Mesodermal cell (in vitro differentiated cells): ENCODE results near the gene GRID2IP.
"Not testable (repeated sequence)": the region's sequence is repeated elsewhere in the genome, so short reads cannot be mapped to it uniquely, and the experiment has no call there.

ENCODE experiments used
- H3K27ac ChIP-seq: 2 replicates; pipeline ENCODE4 v1.7.0; 2013; ENCODE audit warnings: mild to moderate bottlenecking, low read depth, low read length, moderate library complexity; ENCODE audit not compliant: severe bottlenecking
- H3K36me3 ChIP-seq: 2 replicates; pipeline ENCODE4 v1.7.1; 2013; ENCODE audit warnings: mild to moderate bottlenecking, low read length, moderate library complexity; ENCODE audit not compliant: control insufficient read depth, insufficient read depth
- H3K4me1 ChIP-seq: one replicate; pipeline ENCODE4 v1.7.1; 2013; ENCODE audit warnings: mild to moderate bottlenecking, low read length; ENCODE audit not compliant: insufficient read depth, control insufficient read depth, poor library complexity, severe bottlenecking
- H3K4me3 ChIP-seq: 2 replicates; pipeline ENCODE4 v1.7.0; 2013; ENCODE audit warnings: low read length, control low read depth, mild to moderate bottlenecking; ENCODE audit not compliant: insufficient read depth, poor library complexity, severe bottlenecking; ENCODE audit errors: extremely low read depth
- H3K9me3 ChIP-seq: 2 replicates; pipeline ENCODE4 v1.7.1; 2013; ENCODE audit warnings: mild to moderate bottlenecking, low read length, moderate library complexity; ENCODE audit not compliant: control insufficient read depth
- WGBS, 2 experiments: methylation state at CpG; one replicate each; pipeline ENCODE4 v1.1.5; 2013; ENCODE audit warnings: missing lambda C conversion rate in 2 of 2; ENCODE audit not compliant: insufficient coverage in 2 of 2; 5-methylcytosine and 5-hydroxymethylcytosine counted together

The GRID2IP gene

DNA sequence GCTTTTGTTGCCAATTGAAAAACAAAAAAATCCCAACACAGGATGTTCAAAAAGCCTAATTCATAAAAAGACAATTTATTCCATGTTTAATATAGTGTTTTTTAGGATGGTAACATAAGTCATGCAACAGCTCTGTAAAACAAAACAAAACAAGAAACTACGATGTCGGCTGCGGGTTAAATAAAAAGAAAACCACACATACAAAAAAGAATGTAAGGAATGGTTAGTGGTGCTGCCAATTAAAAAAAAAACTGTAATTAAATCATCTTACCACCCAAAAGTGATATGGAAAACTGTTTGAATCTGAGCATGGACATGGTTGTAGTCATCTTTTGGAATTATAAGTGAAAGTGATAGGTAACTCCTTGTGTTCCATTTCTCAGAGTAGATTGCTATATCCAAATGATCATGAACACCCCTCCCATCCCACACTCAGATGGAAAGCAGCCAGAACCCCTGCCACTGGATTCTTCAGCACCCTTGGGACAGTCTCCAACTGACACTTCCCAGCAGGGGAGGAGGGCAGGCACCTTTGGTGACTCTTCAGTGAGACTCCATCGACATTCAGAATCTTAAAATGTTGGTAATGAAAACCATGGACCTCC, 89.2 kb downstream of the GRID2IP start:
- H3K36me3 ChIP-seq, result peaks cover 68% of the 10 kb centered on the region
- WGBS, 2 experiments, result no CpG with 5 or more reads among the region's 4 CpGs
- no peak overlapping the region for H3K4me3 ChIP-seq
- no peak overlapping the region for H3K27ac ChIP-seq
- H3K4me1 ChIP-seq, result no peaks in the 10 kb centered on the region
- H3K9me3 ChIP-seq, result peaks cover 16% of the 10 kb centered on the region

GRCh38 chr7:6460990-6461584, 90.2 kb downstream of the GRID2IP start:
- WGBS, 2 experiments, result 90 to 99% methylated on average over 10 to 11 of the region's 11 CpGs
- peaks cover 59% of the 10 kb centered on the region for H3K36me3 ChIP-seq
- peaks cover 7% of the 10 kb centered on the region for H3K9me3 ChIP-seq
- no peak overlapping the region for H3K4me3 ChIP-seq
- H3K4me1 ChIP-seq, result no peaks in the 10 kb centered on the region
- no peak overlapping the region for H3K27ac ChIP-seq

GRCh38 chr7:6460303-6460702, 91.0 kb downstream of the GRID2IP start:
- H3K27ac ChIP-seq, result no peak overlapping the region
- no peaks in the 10 kb centered on the region for H3K9me3 ChIP-seq
- WGBS, 2 experiments, result 96 to 100% methylated on average over 5 of the region's 6 CpGs
- H3K4me1 ChIP-seq, result no peaks in the 10 kb centered on the region
- H3K36me3 ChIP-seq, result peaks cover 51% of the 10 kb centered on the region
- no peak overlapping the region for H3K4me3 ChIP-seq

DNA sequence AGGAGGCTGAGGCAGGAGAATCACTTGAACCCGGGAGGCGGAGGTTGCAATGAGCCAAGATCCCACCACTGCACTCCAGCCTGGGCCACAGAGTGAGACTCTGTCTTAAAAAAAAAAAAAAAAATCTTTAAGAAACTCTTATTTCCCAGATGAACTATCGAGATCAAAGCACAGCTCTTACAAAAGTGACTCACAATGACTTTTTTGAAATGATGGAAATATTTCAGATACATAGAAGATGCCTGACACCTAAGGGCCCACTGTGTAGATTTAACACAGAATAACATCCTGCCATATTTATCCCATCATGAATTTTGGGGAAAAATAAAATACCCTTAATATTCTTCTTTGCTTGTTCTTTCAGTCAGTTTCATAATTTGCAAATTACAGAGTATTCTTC, 92.6 kb downstream of the GRID2IP start:
- H3K4me1 ChIP-seq, H3K9me3 ChIP-seq, H3K4me3 ChIP-seq, H3K27ac ChIP-seq: not testable (repeated sequence)
- 90 to 93% methylated on average over 2 of the region's 3 CpGs for WGBS, 2 experiments
- H3K36me3 ChIP-seq, result peaks cover 36% of the 10 kb centered on the region

DNA sequence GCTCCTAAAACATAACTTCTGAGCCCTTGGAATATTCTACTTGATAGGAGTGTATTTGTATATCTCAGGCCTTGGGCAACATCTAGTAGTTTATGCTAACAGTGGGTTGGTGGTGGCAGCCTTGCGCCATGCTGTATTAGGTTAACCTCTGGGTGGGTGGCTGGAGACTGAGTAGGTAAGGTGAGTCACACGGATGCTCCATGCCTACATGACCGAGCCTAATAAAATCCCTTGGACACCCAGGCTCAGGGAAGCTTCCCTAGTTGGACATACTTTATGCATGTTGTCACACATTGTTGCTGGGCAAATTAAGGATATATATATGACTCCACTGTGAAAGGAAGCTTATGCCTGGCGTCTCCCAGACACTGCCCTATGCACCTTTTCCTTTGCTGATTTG, 97.5 kb downstream of the GRID2IP start:
- Histone ChIP-seq H3K9me3 (no peaks in the 10 kb centered on the region), H3K4me1 (no peaks in the 10 kb centered on the region), H3K36me3 (no peaks in the 10 kb centered on the region), H3K27ac (no peak overlapping the region), H3K4me3 (no peak overlapping the region)
- WGBS, 2 experiments, result 88% methylated on average over 4 of the region's 4 CpGs; no CpG with 5 or more reads in 1 of the 2 experiments

- Histone ChIP-seq H3K27ac (no peak overlapping the region), H3K4me3 (no peak overlapping the region), H3K4me1 (no peaks in the 10 kb centered on the region), H3K36me3 (peaks cover under 1% of the 10 kb centered on the region), H3K9me3 (no peaks in the 10 kb centered on the region)
- WGBS, 2 experiments, result 93 to 97% methylated on average over 6 of the region's 6 CpGs
Measured at GRCh38 chr7:6451224-6451705, 100.0 kb downstream of the GRID2IP start.

- H3K4me3 ChIP-seq, H3K4me1 ChIP-seq, H3K36me3 ChIP-seq, H3K27ac ChIP-seq, H3K9me3 ChIP-seq: not testable (repeated sequence)
- WGBS, 2 experiments, result 96 to 100% methylated on average over 3 to 7 of the region's 10 CpGs
Measured at GRCh38 chr7:6450591-6450990, 100.7 kb downstream of the GRID2IP start.

DNA sequence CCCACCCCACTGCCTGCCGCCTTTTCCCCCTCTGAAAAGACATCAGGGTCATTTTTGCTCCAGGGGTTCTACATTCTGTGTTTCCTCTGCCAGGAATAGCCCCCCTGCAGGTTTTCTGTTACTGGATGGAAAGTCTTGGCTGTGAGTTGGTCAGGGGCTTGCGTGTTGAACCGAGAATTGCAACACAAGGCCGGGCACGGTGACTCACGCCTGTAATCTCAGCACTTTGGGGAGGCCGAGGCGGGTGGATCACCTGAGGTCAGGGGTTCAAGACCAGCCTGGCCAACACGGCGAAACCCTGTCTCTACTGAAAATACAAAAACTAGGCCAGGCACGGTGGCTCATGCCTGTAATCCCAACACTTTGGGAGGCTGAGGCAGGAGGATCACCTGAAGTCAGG, 101.4 kb downstream of the GRID2IP start:
- H3K36me3 ChIP-seq, result peaks cover 14% of the 10 kb centered on the region
- not testable (repeated sequence) for H3K9me3 ChIP-seq, H3K4me3 ChIP-seq, H3K4me1 ChIP-seq, H3K27ac ChIP-seq
- WGBS, 2 experiments, result 93% methylated on average over 6 to 8 of the region's 11 CpGs

GRCh38 chr7:6448943-6449543, 102.2 kb downstream of the GRID2IP start:
- Histone ChIP-seq H3K9me3 (no peaks in the 10 kb centered on the region), H3K27ac (no peak overlapping the region), H3K4me1 (peaks cover 7% of the 10 kb centered on the region), H3K4me3 (peak overlapping the region; percentile 93), H3K36me3 (peaks cover 23% of the 10 kb centered on the region)
- 94 to 96% methylated on average over 16 of the region's 16 CpGs for WGBS, 2 experiments

GRCh38 chr7:6447581-6448199, 103.6 kb downstream of the GRID2IP start, which contains the start of gene DAGLB:
TSS of gene DAGLB (minus strand) at chr7:6447954. CDS start at chr7:6447842, 112 bp downstream.
- H3K4me3 ChIP-seq, result peak within 1 kb of the TSS; percentile 93
- peaks cover 17% of the 10 kb centered on the region for H3K4me1 ChIP-seq
- WGBS, 2 experiments, result 0% methylated on average over 45 to 54 of the region's 61 CpGs
- peak within 1 kb of the TSS; percentile 82 for H3K27ac ChIP-seq
- peaks cover 36% of the 10 kb centered on the region for H3K36me3 ChIP-seq
- H3K9me3 ChIP-seq, result no peaks in the 10 kb centered on the region
